ENCODE data around the gene GAPVD1. TPM values are rescaled to one million over a fixed set of nuclear protein-coding genes. Genes with fewer than 3 reads are reported as not detected.
"Not testable (repeated sequence)": the region's sequence is repeated elsewhere in the genome, so short reads cannot be mapped to it uniquely, and the experiment has no call there.

Gene GAPVD1
- total RNA-seq, 1 donor from 2014 or later: 56.5 TPM

GRCh38 chr9:125398243-125398642 is 136.6 kb downstream of the GAPVD1 start:
- Mint-ChIP-seq H3K27me3 (ENCODE audit: unreplicated experiment) (no peaks in the 10 kb centered on the region), H3K27ac (ENCODE audit: unreplicated experiment) (no peak overlapping the region), H3K4me3 (ENCODE audit: unreplicated experiment) (no peak overlapping the region), H3K4me1 (ENCODE audit: unreplicated experiment) (no peaks in the 10 kb centered on the region), H3K36me3 (ENCODE audit: unreplicated experiment) (no peaks in the 10 kb centered on the region), H3K9me3 (ENCODE audit: unreplicated experiment) (no peaks in the 10 kb centered on the region)
- TF ChIP-seq CTCF (IDR thresholded peaks at IDR 0.05): no peak
- DNase-seq (ENCODE audit: extremely low spot score, unreplicated experiment): no peak

- TF ChIP-seq CTCF (IDR thresholded peaks at IDR 0.05): no peak
- no peak overlapping the region for H3K4me3 Mint-ChIP-seq (ENCODE audit: unreplicated experiment)
- H3K9me3 Mint-ChIP-seq (ENCODE audit: unreplicated experiment): no peaks in the 10 kb centered on the region
- H3K36me3 Mint-ChIP-seq (ENCODE audit: unreplicated experiment): no peaks in the 10 kb centered on the region
- no peaks in the 10 kb centered on the region for H3K4me1 Mint-ChIP-seq (ENCODE audit: unreplicated experiment)
- H3K27ac Mint-ChIP-seq (ENCODE audit: unreplicated experiment): no peak overlapping the region
- no peak for DNase-seq (ENCODE audit: extremely low spot score, unreplicated experiment)
- H3K27me3 Mint-ChIP-seq (ENCODE audit: unreplicated experiment): no peaks in the 10 kb centered on the region
Measured at GRCh38 chr9:125399165-125399564, 137.5 kb downstream of the GAPVD1 start.

GRCh38 chr9:125399666-125400065 is 138.0 kb downstream of the GAPVD1 start:
- no peak for DNase-seq (ENCODE audit: extremely low spot score, unreplicated experiment)
- H3K9me3 Mint-ChIP-seq (ENCODE audit: unreplicated experiment): no peaks in the 10 kb centered on the region
- no peak overlapping the region for H3K27ac Mint-ChIP-seq (ENCODE audit: unreplicated experiment)
- no peak for TF ChIP-seq CTCF (IDR thresholded peaks at IDR 0.05)
- H3K36me3 Mint-ChIP-seq (ENCODE audit: unreplicated experiment): no peaks in the 10 kb centered on the region
- H3K27me3 Mint-ChIP-seq (ENCODE audit: unreplicated experiment): no peaks in the 10 kb centered on the region
- no peak overlapping the region for H3K4me3 Mint-ChIP-seq (ENCODE audit: unreplicated experiment)
- no peaks in the 10 kb centered on the region for H3K4me1 Mint-ChIP-seq (ENCODE audit: unreplicated experiment)

- not testable (repeated sequence) for DNase-seq (ENCODE audit: extremely low spot score, unreplicated experiment); H3K36me3 Mint-ChIP-seq (ENCODE audit: unreplicated experiment); H3K27me3 Mint-ChIP-seq (ENCODE audit: unreplicated experiment); H3K9me3 Mint-ChIP-seq (ENCODE audit: unreplicated experiment); H3K27ac Mint-ChIP-seq (ENCODE audit: unreplicated experiment); H3K4me3 Mint-ChIP-seq (ENCODE audit: unreplicated experiment); H3K4me1 Mint-ChIP-seq (ENCODE audit: unreplicated experiment)
Measured at GRCh38 chr9:125400232-125400631, 138.6 kb downstream of the GAPVD1 start.

- Mint-ChIP-seq H3K4me3 (ENCODE audit: unreplicated experiment) (no peak overlapping the region), H3K4me1 (ENCODE audit: unreplicated experiment) (no peaks in the 10 kb centered on the region), H3K27me3 (ENCODE audit: unreplicated experiment) (no peaks in the 10 kb centered on the region), H3K27ac (ENCODE audit: unreplicated experiment) (no peak overlapping the region), H3K9me3 (ENCODE audit: unreplicated experiment) (no peaks in the 10 kb centered on the region), H3K36me3 (ENCODE audit: unreplicated experiment) (no peaks in the 10 kb centered on the region)
- no peak for TF ChIP-seq CTCF (IDR thresholded peaks at IDR 0.05)
- DNase-seq (ENCODE audit: extremely low spot score, unreplicated experiment): no peak
Measured at GRCh38 chr9:125400725-125401716, 139.4 kb downstream of the GAPVD1 start.
